Measurements from ENCODE around the gene FARP1. TPM values are rescaled to one million over a fixed set of nuclear protein-coding genes. Genes with fewer than 3 reads are reported as not detected.

FARP1 gene
- total RNA-seq, 4 donors from 2014 or later = 13.7 to 38.9 (median 30.2) TPM

DNA sequence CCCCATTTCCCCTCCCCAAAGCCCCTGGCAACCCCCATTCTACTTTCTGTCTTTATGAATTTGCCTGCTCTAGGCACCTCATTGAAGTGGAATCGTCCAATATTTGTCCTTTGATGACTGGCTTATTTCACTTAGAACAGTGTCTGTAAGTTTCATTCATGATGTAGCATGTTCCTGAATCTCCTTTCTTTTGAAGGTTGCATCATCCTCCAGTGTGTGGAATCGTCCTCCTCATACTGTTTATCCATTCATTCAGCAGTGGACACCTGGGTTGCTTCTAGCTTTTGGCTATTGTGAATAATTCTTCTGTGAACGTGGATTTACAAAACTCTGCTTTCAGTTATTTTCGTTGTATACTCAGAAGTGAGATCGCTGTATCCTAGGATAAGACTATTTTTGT, 195.4 kb downstream of the FARP1 start:
- TF ChIP-seq, protein P1, sequence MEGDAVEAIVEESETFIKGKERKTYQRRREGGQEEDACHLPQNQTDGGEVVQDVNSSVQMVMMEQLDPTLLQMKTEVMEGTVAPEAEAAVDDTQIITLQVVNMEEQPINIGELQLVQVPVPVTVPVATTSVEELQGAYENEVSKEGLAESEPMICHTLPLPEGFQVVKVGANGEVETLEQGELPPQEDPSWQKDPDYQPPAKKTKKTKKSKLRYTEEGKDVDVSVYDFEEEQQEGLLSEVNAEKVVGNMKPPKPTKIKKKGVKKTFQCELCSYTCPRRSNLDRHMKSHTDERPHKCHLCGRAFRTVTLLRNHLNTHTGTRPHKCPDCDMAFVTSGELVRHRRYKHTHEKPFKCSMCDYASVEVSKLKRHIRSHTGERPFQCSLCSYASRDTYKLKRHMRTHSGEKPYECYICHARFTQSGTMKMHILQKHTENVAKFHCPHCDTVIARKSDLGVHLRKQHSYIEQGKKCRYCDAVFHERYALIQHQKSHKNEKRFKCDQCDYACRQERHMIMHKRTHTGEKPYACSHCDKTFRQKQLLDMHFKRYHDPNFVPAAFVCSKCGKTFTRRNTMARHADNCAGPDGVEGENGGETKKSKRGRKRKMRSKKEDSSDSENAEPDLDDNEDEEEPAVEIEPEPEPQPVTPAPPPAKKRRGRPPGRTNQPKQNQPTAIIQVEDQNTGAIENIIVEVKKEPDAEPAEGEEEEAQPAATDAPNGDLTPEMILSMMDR (IDR thresholded peaks at IDR 0.05) = no peak
- ATAC-seq (ENCODE audit: low FRiP score) (no peak), DNase-seq (ENCODE audit: low spot score) (no peak)

DNA sequence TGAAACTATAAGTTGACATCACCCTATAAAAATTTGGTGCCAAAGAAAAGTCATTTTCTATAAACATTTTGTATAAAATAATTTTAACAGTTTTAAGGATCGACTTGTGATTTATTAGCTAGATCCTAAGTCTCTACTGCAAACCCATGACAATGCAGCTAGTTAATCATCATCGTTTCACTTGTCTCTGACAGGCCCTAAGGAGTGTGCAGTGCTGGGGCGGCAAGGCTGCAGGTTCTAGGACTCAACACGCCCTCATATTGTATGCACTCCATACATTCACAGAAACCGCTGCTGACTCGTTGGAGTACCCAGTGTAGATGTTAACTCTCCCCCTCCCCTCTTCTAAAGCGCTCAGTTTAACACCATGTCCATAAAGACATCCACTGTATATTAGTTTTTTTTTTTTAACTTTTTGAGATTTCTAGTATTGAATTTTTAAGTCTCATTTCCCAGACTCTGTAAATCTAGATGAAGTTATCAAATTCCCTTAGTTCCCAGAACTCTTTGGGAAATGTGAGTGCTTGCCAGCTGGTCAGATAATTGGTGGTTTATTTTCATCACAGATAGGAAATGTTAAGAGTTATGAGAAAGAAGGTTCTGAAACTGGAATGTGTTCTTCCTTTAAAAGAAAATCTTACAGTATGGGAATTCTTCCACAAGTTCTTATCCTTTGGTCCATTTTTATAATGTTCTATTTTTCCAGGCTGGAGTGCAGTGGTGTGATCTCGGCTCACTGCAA, 197.0 kb downstream of the FARP1 start:
- DNase-seq (ENCODE audit: low spot score) = no peak
- ATAC-seq (ENCODE audit: low FRiP score) = no peak
- TF ChIP-seq, protein P1 (IDR thresholded peaks at IDR 0.05) = no peak

DNA sequence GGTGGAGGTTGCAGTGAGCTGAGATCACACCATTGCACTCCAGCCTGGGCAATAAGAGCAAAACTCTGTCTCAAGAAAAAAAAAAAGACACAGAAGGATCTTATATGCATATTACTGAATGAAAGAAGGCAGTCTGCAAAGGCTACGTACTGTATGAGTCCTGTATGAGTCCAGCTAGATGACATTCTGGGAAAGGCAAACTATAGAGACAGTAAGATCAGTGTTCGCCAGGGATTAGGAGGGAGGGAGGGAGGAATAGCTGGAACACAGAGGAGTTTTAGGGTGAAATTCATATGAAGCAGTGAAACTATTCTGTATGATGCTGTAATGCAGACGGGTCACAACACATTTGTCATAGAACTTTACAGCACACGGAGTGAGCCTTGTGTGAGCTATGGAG, 200.1 kb downstream of the FARP1 start:
- TF ChIP-seq, protein P1 (IDR thresholded peaks at IDR 0.05) = no peak
- no peak for ATAC-seq (ENCODE audit: low FRiP score)
- no peak for DNase-seq (ENCODE audit: low spot score)

GRCh38 chr13:98343461-98343860, 200.6 kb downstream of the FARP1 start:
- TF ChIP-seq, protein P1 (IDR thresholded peaks at IDR 0.05) = no peak
- no peak for ATAC-seq (ENCODE audit: low FRiP score)
- no peak for DNase-seq (ENCODE audit: low spot score)

- ATAC-seq (ENCODE audit: low FRiP score) (no peak), DNase-seq (ENCODE audit: low spot score) (no peak)
- TF ChIP-seq, protein P1 (IDR thresholded peaks at IDR 0.05) = no peak
Measured at GRCh38 chr13:98344392-98344791, 201.5 kb downstream of the FARP1 start.

DNA sequence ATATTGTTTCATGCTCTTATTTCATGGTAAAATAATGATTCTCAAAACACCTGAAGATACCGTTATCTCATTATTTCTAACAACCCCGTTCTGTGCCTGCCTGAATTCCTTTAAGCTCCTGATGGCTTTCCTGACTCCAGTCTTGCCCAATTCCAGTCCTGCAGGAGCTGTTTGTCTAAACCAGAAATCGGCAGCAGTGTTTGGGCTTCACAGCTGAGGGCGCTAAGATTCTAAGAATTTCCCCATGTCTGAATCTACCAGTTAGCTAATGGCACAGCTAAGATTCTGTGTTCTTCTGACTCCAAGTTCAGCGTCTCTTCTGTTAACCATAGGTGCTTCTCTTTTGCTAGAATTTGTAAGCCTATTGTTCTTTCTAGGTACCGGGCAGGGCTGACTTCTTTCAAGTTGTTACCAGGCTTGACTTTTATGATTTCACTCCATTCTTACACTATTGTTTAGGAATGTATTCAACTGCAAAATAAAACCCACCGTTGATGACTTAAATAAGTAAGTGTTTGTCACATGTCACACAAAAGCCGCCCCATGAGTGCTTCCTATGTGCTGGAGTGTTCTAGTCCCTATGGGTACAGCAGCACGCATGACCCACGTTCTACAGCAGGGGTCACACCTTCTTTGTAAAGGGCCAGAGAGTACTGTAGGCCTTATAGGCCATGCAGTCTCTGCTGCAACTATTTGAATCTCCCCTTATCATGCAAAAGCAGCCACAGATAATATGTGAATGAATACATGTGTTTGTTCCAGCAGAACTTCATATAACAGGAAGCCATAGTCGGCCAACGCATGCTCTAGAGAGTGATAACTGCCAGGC, 202.4 kb downstream of the FARP1 start:
- DNase-seq (ENCODE audit: low spot score) (no peak), ATAC-seq (ENCODE audit: low FRiP score) (no peak)
- TF ChIP-seq, protein P1 (IDR thresholded peaks at IDR 0.05) = no peak

All from omental fat pad (tissue), 4 donors.